GM23338 (cell line): Measurements from ENCODE around the gene AMOTL1.

ENCODE experiments used
- POLR2AphosphoS5 ChIP-seq: IDR thresholded peaks from 2 replicates; pipeline ENCODE4 v1.6.1; 2016; ENCODE audit warnings: antibody characterized with exemption, low read depth
- REST ChIP-seq: IDR thresholded peaks from one replicate; pipeline ENCODE4 v1.6.1; 2018; ENCODE audit warnings: antibody characterized with exemption; ENCODE audit not compliant: unreplicated experiment
- TF ChIP-seq, protein P1 (sequence below), 2 experiments: fragments of 200-600 bp in 1 of 2; sonication (generic) in 1 of 2; conservative IDR thresholded peaks; 2 replicates each; pipeline versions ENCODE4 v1.5.1 to v1.6.1; 2016 to 2017; ENCODE audit warnings: antibody characterized with exemption in 2 of 2, low read depth in 2 of 2, mild to moderate bottlenecking in 2 of 2, moderate library complexity in 1 of 2

- no peak for TF ChIP-seq REST
- no peak for TF ChIP-seq POLR2AphosphoS5
- TF ChIP-seq, protein P1, sequence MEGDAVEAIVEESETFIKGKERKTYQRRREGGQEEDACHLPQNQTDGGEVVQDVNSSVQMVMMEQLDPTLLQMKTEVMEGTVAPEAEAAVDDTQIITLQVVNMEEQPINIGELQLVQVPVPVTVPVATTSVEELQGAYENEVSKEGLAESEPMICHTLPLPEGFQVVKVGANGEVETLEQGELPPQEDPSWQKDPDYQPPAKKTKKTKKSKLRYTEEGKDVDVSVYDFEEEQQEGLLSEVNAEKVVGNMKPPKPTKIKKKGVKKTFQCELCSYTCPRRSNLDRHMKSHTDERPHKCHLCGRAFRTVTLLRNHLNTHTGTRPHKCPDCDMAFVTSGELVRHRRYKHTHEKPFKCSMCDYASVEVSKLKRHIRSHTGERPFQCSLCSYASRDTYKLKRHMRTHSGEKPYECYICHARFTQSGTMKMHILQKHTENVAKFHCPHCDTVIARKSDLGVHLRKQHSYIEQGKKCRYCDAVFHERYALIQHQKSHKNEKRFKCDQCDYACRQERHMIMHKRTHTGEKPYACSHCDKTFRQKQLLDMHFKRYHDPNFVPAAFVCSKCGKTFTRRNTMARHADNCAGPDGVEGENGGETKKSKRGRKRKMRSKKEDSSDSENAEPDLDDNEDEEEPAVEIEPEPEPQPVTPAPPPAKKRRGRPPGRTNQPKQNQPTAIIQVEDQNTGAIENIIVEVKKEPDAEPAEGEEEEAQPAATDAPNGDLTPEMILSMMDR (conservative IDR thresholded peaks at IDR 0.05; ENCODE audit: low read depth in 2 of 2) = no peak
Measured at GRCh38 chr11:94804874-94805273, 36.7 kb downstream of the AMOTL1 start.
